Calu3 (cell line): Measurements from ENCODE around the gene SLC1A2. TPM values are rescaled to one million over a fixed set of nuclear protein-coding genes. Genes with fewer than 3 reads are reported as not detected.

ENCODE experiments used
- BruUV-seq: library from RNA; stranded (reverse); fragments of 400-500 nt; replicated peaks from 2 replicates; lab custom pipeline; 2021; lab: Mats Ljungman, UMichigan
- CTCF ChIA-PET: fragments of 300-600 bp; sonication (Branson Sonifier 250); formaldehyde crosslinking; loops from one replicate; lab custom pipeline; 2022; ENCODE audit warnings: antibody characterized with exemption; lab: Charles Lee
- DNase-seq: peaks from one replicate; pipeline ENCODE4 v3.0.0; 2022
- H3K27ac Mint-ChIP-seq: one replicate; pipeline ENCODE4 v1.8.0; 2022; ENCODE audit warnings: mixed read lengths; ENCODE audit not compliant: unreplicated experiment
- H3K27me3 Mint-ChIP-seq: one replicate; pipeline ENCODE4 v1.8.0; 2022; ENCODE audit warnings: mixed read lengths; ENCODE audit not compliant: unreplicated experiment
- H3K36me3 Mint-ChIP-seq: one replicate; pipeline ENCODE4 v1.8.0; 2022; ENCODE audit warnings: mild to moderate bottlenecking, moderate library complexity, mixed read lengths; ENCODE audit not compliant: insufficient read depth, unreplicated experiment
- H3K4me1 Mint-ChIP-seq: one replicate; pipeline ENCODE4 v1.8.0; 2022; ENCODE audit warnings: mild to moderate bottlenecking, low read depth, mixed read lengths; ENCODE audit not compliant: unreplicated experiment
- H3K4me3 Mint-ChIP-seq: one replicate; pipeline ENCODE4 v1.8.0; 2022; ENCODE audit warnings: mild to moderate bottlenecking, low read depth, moderate library complexity, mixed read lengths; ENCODE audit not compliant: unreplicated experiment
- H3K9me3 Mint-ChIP-seq: one replicate; pipeline ENCODE4 v1.8.0; 2022; ENCODE audit warnings: low read depth, mixed read lengths; ENCODE audit not compliant: unreplicated experiment
- CTCF ChIP-seq: fragments of 200-600 bp; IDR thresholded peaks from one replicate; pipeline ENCODE4 v1.8.0; 2022; ENCODE audit warnings: antibody characterized with exemption; ENCODE audit not compliant: unreplicated experiment
- intact Hi-C: fragments of 100-400 bp; cut with micrococcal nuclease; formaldehyde crosslinking; loops from one replicate; pipeline ENCODE4 v1.10.0; 2022; ENCODE audit not compliant: unreplicated experiment
- total RNA-seq: library from RNA; stranded (reverse); gene quantifications from 2 replicates; pipeline ENCODE4 v1.2.3, GENCODE V29; 2022

The SLC1A2 gene
- total RNA-seq, 1 experiment from 2014 or later, result 0.40 TPM

GRCh38 chr11:35246745-35247144 lies 172.6 kb downstream of the SLC1A2 start:
- no peak overlapping the region for H3K4me3 Mint-ChIP-seq
- H3K9me3 Mint-ChIP-seq, result peaks cover 4% of the 10 kb centered on the region
- CTCF ChIA-PET, result no interaction called here
- no peak overlapping the region for H3K27ac Mint-ChIP-seq
- intact Hi-C loops, result no loop called here
- H3K27me3 Mint-ChIP-seq, result no peaks in the 10 kb centered on the region
- H3K4me1 Mint-ChIP-seq, result no peaks in the 10 kb centered on the region
- TF ChIP-seq CTCF, result no peak
- no peak for DNase-seq
- no TSS peak for BruUV-seq
- no peaks in the 10 kb centered on the region for H3K36me3 Mint-ChIP-seq

GRCh38 chr11:35245786-35246185 lies 173.6 kb downstream of the SLC1A2 start:
- Mint-ChIP-seq H3K27ac (no peak overlapping the region), H3K36me3 (no peaks in the 10 kb centered on the region), H3K4me3 (no peak overlapping the region), H3K9me3 (peaks cover 4% of the 10 kb centered on the region), H3K4me1 (no peaks in the 10 kb centered on the region), H3K27me3 (no peaks in the 10 kb centered on the region)
- BruUV-seq, result no TSS peak
- no peak for DNase-seq
- CTCF ChIA-PET, result interaction anchor here (1.4 kb wide), 1 partner anchor 30 kb away, joined by 3 read pairs; no protein-coding TSS in a partner anchor
- intact Hi-C loops, result no loop called here
- no peak for TF ChIP-seq CTCF

- CTCF ChIA-PET, result interaction anchor here (0.5 to 1.4 kb wide), 2 partner anchors 31 to 231 kb away, joined by 3 read pairs; no protein-coding TSS in a partner anchor
- H3K4me1 Mint-ChIP-seq, result no peaks in the 10 kb centered on the region
- BruUV-seq, result no TSS peak
- intact Hi-C loops, result no loop called here
- no peaks in the 10 kb centered on the region for H3K36me3 Mint-ChIP-seq
- H3K27me3 Mint-ChIP-seq, result no peaks in the 10 kb centered on the region
- no peak for DNase-seq
- H3K9me3 Mint-ChIP-seq, result peaks cover 4% of the 10 kb centered on the region
- H3K27ac Mint-ChIP-seq, result no peak overlapping the region
- no peak for TF ChIP-seq CTCF
- H3K4me3 Mint-ChIP-seq, result no peak overlapping the region
Observed at GRCh38 chr11:35245056-35245455, 174.3 kb downstream of the SLC1A2 start.

- H3K4me1 Mint-ChIP-seq, result no peaks in the 10 kb centered on the region
- no peak for DNase-seq
- intact Hi-C loops, result no loop called here
- H3K9me3 Mint-ChIP-seq, result peaks cover 4% of the 10 kb centered on the region
- H3K27me3 Mint-ChIP-seq, result no peaks in the 10 kb centered on the region
- no peak overlapping the region for H3K4me3 Mint-ChIP-seq
- no TSS peak for BruUV-seq
- CTCF ChIA-PET, result interaction anchor here (1.1 kb wide), 1 partner anchor 284 kb away, joined by 3 read pairs; no protein-coding TSS in a partner anchor
- no peak for TF ChIP-seq CTCF
- no peak overlapping the region for H3K27ac Mint-ChIP-seq
- H3K36me3 Mint-ChIP-seq, result no peaks in the 10 kb centered on the region
Observed at GRCh38 chr11:35243774-35244173, 175.6 kb downstream of the SLC1A2 start.
